Measurements from ENCODE around the gene FBXW4.

Gene FBXW4

DNA sequence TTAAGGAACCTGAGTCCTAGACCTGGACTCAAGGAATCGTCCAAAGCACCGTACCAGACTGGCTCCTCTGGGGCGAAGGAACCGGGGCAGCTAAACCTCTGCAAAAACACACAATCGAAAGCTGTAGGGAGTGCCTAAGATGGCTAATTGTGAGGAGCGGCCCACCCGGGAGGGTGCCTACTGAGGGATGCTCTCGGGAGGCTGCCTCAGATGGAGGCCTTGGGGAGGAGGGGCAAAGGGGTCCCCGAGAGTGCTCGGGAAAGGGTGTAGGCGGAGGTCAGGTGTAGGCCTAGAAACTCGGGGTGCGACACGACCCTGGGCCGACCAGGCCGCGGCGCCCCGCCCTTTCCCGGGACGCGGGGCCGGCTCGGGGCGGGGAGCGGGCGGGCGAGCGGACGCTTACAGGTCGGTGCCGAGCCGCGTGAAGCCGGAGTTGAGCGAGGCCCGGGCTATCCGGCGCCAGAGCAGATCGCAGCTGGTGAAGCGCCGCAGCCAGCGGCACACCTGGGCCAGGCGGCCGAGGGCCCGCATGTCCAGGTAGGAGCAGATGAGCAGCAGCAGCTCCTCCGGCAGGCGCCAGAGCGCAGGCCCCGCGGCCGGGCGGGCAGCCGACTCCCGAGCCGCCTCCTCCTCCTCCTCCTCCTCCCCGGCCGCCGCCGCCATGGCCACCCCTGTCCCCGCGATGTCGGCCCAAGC, 844 bp downstream of the FBXW4 start:
- peak; percentile 83 to 84 for DNase-seq

DNA sequence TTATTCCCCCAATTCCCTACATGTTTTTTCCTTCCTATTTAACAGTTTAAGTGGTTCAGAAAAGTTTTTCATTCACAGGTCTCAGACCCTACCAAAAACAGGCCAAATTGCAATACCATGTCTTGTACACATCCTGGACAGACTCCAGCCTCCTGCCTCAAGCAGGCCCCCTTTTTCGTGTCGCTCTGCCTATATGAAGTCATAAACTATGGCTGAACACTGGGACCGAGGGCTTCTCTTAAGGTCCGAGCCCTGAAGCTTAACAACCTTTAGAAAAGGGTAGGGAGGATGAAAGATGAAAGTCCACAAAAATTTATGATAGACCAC, 1.4 kb downstream of the FBXW4 start:
- no peak for DNase-seq

DNA sequence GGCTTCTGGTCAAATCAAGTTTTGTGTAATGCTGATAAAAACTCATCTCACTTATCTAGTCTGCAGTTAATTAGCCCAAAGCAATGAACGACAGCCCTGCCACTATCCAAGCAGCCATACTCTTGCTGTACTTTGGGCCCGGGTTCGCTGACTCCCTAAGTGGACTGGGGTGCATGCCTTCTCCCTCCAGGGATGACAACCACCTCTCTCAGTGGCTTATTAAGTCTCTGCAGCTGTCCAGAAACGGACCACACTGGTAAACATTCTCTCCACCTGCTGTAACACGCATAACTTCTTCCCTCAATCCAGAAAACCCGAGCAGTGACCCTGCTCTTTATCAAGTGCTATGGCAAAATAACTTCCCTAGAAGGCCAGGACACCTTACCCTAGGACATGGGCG, 3.9 kb downstream of the FBXW4 start:
- no peak for DNase-seq

DNA sequence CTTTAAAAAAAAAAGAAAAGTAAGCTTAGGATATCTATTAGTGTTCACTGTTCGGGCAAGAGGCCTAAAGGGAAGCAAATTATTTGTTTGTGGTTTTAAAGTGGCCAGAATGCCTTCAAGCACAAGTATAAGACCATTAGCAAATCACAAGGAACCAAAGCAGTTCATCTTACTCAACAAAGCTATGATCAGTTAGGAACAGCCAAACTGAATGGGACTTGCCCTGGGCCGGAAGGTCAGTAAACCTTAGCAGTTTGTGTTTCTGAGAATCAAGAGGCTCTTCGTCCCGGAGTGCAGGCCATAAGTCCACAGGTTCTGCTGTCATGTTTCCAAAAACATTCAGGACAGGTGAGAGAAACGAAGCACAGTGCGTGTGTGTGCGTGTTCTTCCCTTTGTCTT, 4.5 kb downstream of the FBXW4 start:
- no peak for DNase-seq

DNA sequence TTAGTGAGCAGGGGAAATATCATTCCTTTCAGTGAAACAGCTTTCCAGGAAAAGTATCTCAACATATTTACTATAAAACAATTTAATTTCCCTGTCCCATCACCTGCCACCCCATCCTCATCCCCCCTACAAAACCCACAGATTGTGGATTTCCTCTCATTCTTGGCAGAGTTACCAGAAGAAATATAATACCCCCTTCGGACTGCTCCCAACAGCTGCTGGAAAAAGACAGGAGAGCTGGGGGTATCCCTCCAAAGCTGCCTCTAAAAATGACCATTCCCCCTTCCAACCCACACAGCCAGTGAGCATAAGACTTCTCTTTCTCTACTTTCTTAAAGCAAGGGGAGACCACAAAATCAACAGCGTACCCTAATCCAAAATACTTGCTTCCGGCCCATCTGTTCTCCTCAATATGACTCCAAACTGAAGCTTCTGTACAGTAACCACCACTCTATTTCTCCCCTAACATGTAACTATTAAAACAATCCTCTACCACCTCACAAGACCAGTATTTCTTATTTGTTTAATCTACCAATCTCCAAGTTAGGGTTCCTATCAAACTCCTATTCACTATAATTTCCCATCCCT, 7.8 kb downstream of the FBXW4 start:
- DNase-seq, result no peak

DNA sequence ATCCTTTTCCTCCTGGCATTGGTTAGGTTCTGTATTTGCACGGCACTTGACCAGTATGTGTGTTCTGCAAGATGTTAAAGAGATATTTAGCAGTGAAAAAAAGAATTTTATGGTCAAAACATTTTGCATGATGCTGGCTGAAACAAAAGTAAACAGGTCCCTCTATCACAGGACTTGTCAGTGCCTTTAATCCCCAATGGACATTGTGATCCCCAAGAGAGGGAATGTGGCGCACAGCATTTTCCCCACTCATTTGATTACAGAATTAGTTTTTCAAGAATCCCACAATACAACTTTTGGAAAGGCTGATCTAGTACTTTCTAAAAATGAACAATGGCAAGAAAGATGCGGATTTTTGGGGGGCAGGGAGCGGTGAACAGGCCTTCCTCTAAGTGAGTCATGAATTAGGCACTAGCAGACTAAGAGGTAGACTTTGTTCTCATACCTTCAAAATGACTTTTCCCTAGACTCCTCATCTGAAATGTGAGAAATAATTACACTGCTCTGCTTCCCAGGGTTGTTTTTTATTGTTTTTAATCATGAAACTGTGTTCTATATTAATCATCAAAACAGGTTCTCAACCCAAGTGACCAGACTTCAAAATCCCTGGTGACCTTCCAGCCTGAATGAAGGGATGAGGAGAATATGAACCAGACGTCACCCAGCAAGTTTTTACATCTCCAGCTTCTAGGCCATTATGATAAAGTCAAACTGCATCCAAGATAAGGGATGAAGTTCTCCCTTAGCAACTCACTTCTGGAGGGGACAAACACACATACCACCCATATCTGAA, 8.6 kb downstream of the FBXW4 start:
- no peak for DNase-seq

DNA sequence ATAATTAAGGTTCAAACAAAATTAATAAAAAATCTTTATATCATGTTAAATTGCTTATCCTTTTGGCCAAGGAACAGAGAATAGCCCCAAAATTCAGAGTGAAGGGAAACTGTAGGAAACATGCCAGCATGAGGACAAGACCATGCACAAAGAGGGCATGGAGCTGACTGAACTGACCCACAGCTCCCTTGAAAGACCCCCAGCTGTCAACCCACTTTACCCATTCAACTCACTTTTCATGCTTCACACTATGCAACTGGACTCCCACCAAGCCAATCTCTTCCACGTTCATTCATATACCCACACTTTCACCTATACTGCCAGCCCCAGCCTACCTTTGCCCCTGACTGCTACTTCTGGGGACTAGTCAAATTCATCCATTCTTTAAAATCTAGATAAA, 10.2 kb downstream of the FBXW4 start:
- no peak for DNase-seq

DNA sequence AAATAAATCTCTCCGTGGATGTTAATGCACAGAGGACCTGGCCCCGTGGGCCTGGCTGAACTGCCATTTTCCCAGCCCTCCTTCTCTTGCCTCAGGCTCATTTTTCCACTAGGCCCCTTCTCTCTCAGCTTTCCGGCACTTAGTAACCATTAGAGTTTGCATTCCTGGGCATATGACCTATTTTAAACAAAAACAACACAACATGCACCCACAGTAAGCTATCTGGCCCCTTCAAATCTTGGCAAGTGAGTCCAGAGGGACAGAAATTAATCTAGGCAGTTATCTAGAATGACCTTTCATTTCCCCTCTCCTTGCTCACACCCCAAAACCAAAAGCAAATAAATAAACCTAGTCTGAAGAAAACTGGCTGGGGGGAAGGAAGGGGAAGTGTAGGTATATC, 11.7 kb downstream of the FBXW4 start:
- no peak for DNase-seq

DNA sequence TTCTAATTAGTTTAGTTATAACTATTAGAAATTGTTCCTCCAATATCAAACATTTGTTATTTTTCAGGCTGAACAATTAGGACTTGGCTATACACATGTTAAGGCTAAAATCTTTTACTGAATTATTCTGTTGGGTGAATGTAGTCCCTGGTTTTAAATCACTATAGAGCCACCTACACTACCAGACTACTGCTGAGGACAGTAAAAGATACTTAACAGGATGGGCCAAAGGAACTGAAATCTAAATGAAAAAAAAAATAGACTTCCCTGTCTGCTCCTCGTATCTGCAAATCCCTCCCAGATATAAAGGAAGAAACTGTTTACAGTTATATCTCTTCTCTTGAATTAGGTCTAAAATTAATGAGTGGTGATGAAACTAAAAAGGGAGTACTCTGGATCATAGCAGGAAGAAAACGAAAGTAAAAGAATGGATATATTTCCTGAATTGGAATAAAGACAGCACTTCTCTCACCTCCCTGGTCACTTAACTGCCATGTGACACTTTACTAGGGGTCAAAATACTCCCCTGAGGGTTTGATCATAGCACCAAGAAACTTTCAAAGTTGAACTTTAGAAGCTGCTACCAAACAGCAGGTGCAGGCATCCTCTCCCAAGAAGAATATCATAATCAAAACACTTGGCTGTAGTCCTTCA, 12.7 kb downstream of the FBXW4 start:
- DNase-seq, result no peak

DNA sequence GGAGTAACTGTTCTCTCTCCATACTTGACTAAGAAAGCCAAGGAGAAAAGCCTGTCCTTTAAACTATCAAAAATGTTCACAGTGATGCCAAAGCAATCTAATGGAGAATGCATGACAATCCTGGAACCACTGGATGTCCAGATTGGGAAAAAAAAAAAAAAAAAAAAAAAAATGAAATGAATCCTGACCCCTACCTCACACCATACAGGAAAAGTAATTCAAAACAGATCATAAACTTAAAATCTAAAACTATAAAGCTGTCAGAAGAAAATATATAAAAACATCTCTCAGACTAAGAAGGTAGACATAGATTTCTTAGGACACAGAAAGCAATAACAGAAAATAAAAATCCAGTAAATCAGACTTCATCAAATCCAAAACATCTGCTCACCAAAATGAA, 18.4 kb downstream of the FBXW4 start:
- DNase-seq, result no peak

DNA sequence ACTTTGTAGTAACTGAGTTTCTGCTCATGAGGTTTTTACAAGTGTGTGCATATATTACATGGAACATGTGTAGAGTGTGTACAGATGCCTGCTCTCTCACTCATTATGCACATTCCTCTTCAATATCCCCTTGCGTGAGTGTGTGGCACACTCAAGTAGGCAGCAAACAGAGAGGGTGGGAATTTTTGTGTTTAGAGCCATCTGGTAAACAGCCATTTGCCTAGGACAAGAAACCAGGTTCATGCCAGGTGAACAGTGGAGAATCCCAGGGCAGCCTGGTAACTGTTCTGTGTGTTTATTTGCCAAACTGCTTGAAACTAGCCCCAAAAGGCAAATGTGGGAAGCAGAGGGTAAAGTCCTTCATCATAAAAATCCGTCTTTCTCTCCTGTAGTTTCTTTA, 19.9 kb downstream of the FBXW4 start:
- DNase-seq, result no peak

DNA sequence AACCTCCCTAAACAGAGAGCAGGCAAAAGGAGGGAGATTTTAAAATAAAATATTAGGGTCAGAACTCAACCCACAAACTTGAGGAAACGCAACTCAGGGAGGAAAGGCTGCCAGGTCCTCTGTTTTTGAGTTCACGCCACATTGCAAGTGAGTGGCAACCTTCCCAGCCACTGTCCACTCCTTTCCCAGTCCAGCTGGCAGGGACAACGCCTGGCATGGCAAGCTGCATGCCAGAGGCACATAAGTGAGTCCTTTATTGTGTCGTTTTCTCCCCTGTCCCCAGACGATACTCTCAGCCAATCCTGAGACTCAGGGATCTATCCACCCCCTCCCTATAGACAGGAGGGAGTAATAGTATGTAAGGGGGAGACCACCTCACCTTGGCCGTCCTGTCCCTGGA, 22.4 kb downstream of the FBXW4 start:
- no peak for DNase-seq

DNA sequence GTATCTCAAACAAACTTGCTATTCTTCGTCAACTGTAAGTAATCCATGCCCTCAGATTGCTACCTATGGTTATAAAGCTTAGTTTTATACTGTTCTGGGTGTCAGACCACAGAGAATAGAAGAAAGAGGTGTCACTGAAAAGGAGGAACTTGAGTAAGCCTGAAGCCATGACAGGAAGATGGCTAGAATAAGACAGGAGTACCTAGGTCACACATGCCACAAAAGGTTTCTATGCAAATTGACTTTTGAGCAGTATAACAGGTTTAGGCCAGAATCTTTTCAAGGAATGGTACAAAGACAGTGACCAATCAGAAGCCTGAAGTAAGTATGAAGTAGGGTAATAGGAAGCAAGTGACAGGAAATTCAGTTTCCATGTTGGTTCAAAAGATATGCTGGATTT, 23.5 kb downstream of the FBXW4 start:
- no peak for DNase-seq

DNA sequence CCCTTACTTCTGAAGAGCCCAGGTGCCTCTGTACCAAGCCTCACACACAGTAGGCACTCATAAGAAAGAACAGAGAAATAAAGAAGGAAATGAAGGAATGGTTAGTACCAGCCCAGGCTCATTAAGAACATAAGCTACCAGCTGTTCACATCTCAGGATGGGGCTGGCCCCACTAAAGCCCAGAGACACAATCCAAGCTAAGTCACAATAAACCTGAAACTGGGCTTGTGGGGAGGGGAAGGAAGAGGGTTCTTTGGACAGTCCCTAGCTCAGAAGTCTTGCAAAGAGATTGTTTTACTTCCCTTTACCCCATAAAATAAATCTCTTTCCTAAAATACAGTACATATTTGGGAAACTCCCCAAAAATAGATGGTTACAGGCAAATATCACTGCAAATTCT, 24.3 kb downstream of the FBXW4 start:
- DNase-seq, result no peak

DNA sequence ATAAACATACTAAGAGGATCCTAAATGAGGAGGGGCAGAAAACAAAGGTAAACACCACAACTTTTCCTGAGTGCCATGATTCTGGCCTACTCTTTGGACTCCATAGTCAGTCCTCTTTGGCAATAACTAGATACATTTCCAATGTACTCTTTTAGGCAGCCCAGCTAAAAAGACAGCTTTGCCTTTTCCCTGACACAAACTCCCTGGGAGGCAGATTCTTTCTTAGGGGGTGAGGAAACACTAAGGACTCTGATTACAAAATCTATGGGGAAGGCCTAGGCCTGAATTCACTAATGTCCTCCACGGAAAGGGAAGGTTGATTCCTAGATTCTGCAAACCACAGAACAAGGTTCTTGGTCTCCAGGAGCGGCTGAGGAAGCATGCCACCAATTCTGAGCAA, 25.8 kb downstream of the FBXW4 start:
- no peak for DNase-seq

DNA sequence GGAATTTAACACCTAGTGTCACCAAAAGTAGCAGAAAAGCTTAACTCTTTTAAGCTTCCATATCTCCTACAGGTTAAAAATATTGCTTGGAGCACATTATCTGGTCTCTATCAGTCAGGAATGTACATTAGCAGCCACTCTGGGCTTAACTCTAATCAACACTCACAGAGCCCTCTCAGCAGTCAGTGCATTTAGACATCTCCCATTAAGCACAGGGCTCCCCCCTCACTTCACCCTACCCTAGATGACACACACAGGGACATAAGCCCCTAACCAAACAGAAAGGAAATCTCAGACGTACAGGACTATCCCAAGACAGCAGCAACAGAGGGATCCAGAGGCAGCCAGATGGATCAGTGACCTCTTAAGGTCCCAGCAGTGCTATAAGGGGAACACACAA, 26.4 kb downstream of the FBXW4 start:
- no peak for DNase-seq

DNA sequence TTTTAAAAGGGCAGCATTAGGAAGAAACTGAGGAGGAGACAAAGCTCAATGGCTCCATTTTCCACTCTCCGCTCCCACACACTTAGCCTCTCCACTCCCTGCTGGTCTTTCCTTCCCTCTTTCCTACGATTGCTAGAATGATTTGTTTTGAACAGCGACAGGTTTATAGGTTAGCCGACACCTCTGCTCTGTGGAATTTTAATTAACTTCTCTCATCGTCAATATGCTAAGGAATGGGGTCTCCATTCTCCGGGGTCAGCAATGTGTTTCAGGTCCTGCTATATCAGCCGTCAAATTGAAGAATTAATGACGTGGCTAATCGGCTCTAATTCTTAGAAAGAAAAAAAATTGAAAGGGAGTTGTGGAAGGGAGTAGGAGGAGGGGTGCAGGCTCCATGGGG, 28.9 kb downstream of the FBXW4 start:
- no peak for DNase-seq

DNA sequence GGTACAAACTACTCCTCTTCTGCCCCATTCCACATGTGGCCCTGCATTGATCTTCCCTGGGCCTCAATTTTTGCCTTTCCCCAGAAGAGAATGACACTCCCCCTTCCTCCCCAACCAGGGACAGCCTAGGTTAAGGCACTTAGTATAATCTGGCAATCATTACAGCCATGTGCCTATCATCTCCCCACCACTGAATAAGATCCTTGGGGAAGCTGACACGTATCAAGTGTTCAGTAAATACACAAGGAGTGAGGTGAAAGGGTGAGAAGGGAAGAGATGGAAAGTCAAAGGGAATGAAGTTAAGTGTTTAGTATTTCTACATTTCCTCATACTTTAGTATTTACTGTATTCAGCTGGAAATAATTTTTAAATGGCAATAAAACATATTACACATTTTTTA, 31.9 kb downstream of the FBXW4 start:
- no peak for DNase-seq

DNA sequence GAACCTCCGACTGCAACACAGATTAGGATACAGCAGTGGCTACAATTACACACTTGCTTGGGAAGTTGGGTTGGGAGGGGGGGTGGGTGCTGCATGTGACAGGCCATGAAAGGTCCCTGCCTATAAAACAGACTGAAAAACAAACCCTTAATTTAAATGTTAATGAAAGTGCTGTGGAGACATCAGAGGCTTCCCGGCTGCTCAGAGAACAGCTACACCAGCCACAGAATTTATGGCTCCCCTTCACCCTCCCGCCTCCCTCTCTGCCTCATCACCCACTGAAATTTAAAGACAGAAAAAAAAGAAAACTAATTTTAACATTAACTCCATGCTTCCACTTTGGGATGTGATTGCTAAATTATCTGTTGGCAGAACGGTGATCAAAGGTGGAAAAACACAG, 34.7 kb downstream of the FBXW4 start:
- DNase-seq, result no peak

DNA sequence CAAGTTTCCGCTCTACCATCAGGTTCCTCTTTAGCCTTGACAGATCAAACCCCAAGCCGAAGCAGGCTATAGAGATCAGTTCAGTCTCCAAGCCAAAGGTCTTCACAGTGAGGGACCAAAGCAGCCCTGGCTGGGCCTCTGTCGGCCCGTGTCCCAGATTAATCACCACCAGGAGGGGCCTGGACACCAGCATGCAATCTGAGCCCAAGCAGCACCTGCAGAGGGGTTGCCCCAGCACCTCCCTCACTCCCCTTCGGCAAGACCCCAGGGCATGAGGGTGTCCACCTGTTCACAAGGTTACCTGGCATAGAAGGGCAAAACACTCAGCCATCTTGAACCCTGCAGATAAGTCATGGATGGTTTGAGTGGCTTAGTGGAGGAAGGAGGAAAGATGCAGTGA, 36.0 kb downstream of the FBXW4 start:
- DNase-seq, result no peak

DNA sequence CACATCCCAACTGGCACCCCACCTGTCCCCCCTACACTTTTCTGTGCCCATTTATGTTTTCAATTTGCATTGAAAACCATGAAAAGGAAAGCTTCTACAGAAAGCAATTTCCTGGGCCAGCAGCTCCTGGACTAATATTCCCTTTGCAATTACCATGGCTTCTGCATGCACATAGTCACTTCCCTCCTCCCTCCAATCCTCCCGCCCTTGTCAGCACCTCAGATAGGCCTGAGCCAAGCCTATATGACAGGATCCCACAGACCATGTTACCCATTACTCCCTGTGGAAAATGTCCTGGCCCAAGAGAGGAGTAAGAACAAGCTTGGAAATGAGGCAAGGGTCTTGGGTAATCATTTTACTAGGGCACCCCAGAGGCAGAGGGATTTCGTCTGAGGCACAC, 38.1 kb downstream of the FBXW4 start:
- no peak for DNase-seq

DNA sequence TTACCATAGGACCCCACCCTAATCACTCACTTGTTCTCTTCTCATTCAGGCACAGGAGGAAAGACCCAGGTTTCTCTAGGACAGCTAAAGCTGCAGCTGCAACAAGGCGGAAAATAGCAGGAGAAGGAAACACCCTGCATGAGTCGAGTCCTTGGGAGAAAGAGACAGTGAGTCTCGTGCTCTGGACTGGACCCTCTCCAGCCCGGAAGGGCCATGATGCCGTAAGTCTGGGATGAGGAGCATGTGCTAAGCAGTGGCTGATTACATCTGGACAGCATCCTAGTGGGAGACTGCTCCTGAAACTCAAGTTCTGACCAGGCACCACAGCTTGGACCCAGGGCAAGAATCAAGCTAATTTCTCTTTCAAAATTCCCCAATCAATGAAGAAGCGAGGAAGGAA, 39.4 kb downstream of the FBXW4 start:
- no peak for DNase-seq

DNA sequence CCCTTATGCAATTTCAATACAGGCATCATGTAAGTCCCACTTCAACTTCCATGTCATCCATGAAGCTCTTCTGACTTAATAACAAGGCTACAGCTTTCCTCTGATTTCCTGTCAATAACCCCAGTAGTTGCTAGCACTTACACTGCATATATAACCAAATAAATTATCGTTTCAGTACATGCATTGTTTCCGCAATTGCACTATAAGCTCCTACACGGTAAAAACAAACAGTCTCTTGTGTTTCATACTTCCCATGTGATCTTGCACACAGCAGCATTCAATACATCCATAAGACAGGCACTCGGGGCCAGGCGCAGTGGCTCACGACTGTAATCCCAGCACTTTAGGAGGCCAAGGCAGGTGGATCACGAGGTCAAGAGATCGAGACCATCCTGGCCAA, 41.4 kb downstream of the FBXW4 start:
- DNase-seq, result no peak

DNA sequence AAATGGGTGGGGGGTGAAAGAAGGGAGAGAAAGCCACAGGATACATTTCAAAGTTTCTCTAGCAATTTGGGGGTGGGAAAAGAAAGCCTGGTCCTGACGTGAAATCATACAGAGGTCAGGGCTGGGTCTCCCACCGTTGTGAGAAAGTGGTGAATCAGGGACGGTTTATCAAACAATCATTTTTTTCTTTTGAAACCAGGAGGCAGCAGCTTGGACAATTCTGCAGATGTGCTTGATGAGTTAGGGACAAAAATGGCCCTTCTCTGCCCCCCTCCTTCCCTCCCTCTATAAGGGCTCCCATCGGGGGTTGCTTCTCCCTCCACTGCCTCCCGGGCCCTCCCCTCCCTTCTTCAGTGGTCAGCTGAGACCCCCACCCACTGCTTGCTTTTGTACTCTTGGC, 43.6 kb downstream of the FBXW4 start:
- no peak for DNase-seq

All from activated T-cell treated with anti-CD3 and anti-CD28 coated beads, Interleukin-2, amount 50 U/mL, for 48 hours (primary cell).